ENCODE data around the gene OBP2B.
"Not testable (repeated sequence)": the region's sequence is repeated elsewhere in the genome, so short reads cannot be mapped to it uniquely, and the experiment has no call there.

The OBP2B gene

DNA sequence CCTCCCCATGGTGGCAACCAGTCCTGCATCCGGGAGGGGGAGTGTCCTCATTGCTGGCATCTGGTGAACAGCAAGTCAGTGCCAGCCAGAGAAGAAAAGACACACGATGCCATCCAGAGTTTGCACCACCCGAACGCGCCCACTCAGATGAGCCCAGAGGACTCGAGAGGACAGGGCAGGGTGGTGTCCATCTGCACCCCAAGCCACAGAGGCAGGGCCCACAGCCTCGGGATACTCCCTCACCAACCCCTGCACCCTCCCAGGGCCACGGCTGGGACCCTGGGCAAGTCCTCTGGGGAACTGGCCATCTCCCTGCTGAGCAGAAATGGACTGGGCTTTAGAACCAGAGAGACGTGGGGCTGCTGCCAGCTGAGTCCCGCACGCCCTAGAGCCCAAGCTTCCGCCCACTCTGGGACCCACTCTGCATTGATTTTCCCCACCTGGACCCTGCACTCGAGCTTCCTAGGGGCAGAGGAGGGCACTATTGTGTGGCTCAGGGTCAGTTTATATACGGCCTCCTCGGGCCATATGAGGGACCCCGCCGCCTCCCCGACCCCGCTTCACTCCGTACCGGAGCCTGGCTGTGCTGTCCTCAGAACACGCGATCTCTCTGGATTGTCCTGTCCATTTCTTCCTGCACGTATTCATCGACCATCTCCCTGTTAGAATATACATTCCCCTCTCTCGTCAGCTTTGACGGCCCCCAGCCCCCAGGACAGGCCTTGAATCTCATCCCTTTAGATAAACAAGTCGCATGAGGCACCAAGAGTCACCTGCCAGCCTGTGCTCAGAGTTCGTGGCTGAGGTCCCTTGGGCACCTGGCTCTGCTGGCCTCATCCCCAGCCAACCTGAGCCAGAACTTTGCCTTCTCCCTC lies 514 bp upstream of the OBP2B start:
- H3K4me3 ChIP-seq (ENCODE audit: control insufficient read depth in 1 of 7, extremely low read depth in 1 of 7, insufficient read depth in 4 of 7, low read depth in 2 of 7, low read length in 6 of 7); CTCF ChIA-PET; DNase-seq; POLR2A ChIA-PET; H3K4me1 ChIP-seq (ENCODE audit: control extremely low read depth in 1 of 4, control insufficient read depth in 4 of 4, insufficient read depth in 4 of 4, low read length in 3 of 4); H3K36me3 ChIP-seq (ENCODE audit: control insufficient read depth in 4 of 4, insufficient read depth in 4 of 4, low read length in 3 of 4); H3K27ac ChIP-seq (ENCODE audit: insufficient read depth in 1 of 2, low read depth in 1 of 2, low read length in 2 of 2, poor library complexity in 1 of 2, severe bottlenecking in 2 of 2); H3K27me3 ChIP-seq (replicated peaks in 2 of 5; ENCODE audit: control insufficient read depth in 4 of 5, insufficient read depth in 5 of 5, low read length in 4 of 5); H3K9me3 ChIP-seq (ENCODE audit: control extremely low read depth in 1 of 5, control insufficient read depth in 4 of 5, insufficient read depth in 2 of 5, low read depth in 1 of 5, low read length in 4 of 5): not testable (repeated sequence)
- 90% methylated on average over 26 of the region's 29 CpGs for WGBS (ENCODE audit: insufficient coverage)

DNA sequence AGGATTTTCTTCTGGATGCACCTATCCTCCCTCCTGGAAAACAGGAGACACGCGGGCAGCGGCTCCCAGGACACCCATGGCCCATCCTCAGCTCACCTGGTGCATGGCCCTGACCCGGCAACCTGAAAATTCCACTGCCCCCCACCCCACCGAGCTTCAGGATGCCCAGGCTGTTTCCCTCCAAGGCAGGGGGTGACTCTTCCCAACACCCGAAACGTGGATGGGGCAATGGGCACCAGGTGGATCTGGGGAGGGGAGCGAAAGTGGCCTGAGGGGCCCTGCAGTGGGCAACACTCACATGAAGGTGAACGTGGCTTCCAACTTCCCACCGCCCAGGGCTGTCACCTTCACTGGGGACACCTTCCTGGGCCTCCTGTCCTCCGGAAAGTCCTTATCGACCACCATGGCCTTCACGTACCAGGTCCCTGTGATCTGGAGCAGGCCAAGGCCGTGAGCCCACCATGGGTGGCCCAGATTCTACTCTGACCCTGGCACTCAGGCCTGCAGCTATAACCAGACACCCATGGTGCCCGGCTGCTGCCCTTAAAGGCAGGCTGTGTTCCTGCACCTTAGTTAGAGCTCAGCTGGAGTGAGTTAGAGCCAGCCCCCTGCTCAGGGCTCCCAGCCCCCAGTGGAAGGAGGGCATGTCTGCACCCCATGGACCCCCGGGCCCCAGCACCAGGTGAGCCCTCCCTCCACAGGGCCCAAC lies 725 bp downstream of the OBP2B start:
- H3K27me3 ChIP-seq (replicated peaks in 2 of 5; ENCODE audit: control insufficient read depth in 4 of 5, insufficient read depth in 5 of 5, low read length in 4 of 5); H3K36me3 ChIP-seq (ENCODE audit: control insufficient read depth in 4 of 4, insufficient read depth in 4 of 4, low read length in 3 of 4); CTCF ChIA-PET; H3K4me3 ChIP-seq (ENCODE audit: control insufficient read depth in 1 of 7, extremely low read depth in 1 of 7, insufficient read depth in 4 of 7, low read depth in 2 of 7, low read length in 6 of 7); H3K4me1 ChIP-seq (ENCODE audit: control extremely low read depth in 1 of 4, control insufficient read depth in 4 of 4, insufficient read depth in 4 of 4, low read length in 3 of 4); H3K27ac ChIP-seq (ENCODE audit: insufficient read depth in 1 of 2, low read depth in 1 of 2, low read length in 2 of 2, poor library complexity in 1 of 2, severe bottlenecking in 2 of 2); POLR2A ChIA-PET; H3K9me3 ChIP-seq (ENCODE audit: control extremely low read depth in 1 of 5, control insufficient read depth in 4 of 5, insufficient read depth in 2 of 5, low read depth in 1 of 5, low read length in 4 of 5); DNase-seq: not testable (repeated sequence)
- WGBS (ENCODE audit: insufficient coverage), result 83% methylated on average over 4 of the region's 16 CpGs

DNA sequence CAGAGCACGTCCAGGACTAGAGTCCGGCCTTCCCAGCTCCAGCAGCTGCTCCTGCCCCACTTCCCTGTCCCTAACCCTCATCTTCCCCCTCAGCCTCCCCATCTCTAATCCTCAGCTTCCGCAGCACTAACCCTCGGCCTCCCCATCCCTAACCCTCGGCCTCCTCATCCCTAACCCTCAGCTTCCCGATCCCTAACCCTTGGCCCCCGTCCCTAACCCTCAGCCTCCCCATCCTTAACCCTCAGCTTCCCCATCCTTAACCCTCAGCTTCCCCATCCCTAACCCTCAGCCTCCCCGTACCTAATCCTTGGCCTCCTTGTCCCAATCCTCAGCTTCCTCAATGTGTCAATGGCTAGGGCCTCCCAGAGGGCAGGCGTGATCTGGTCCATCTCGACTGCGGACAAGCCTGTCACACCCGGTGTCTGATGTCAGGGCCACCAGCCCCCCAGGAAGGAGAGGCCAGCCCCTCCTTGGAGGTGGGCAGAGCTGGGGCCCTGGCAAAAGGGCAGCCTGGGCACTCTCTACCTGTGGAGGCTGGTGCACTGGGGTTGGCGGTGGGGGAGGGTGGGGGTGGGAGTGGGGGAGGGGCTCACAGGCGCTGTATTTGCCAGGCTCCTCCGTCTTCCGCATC lies 1.4 kb downstream of the OBP2B start:
- H3K9me3 ChIP-seq (ENCODE audit: control extremely low read depth in 1 of 5, control insufficient read depth in 4 of 5, insufficient read depth in 2 of 5, low read depth in 1 of 5, low read length in 4 of 5), result peaks cover 0 to 8% (median 4%) of the 10 kb centered on the region in 5 experiments
- H3K4me3 ChIP-seq (ENCODE audit: control insufficient read depth in 1 of 7, extremely low read depth in 1 of 7, insufficient read depth in 4 of 7, low read depth in 2 of 7, low read length in 6 of 7), result no peak overlapping the region
- no peak overlapping the region for H3K27ac ChIP-seq (ENCODE audit: insufficient read depth in 1 of 2, low read depth in 1 of 2, low read length in 2 of 2, poor library complexity in 1 of 2, severe bottlenecking in 2 of 2)
- WGBS (ENCODE audit: insufficient coverage), result 90% methylated on average over 12 of the region's 16 CpGs
- no peaks in the 10 kb centered on the region for H3K36me3 ChIP-seq (ENCODE audit: control insufficient read depth in 4 of 4, insufficient read depth in 4 of 4, low read length in 3 of 4)
- DNase-seq, result no peak
- POLR2A ChIA-PET, result no interaction called here
- H3K4me1 ChIP-seq (ENCODE audit: control extremely low read depth in 1 of 4, control insufficient read depth in 4 of 4, insufficient read depth in 4 of 4, low read length in 3 of 4), result no peaks in the 10 kb centered on the region
- H3K27me3 ChIP-seq (replicated peaks in 2 of 5; ENCODE audit: control insufficient read depth in 4 of 5, insufficient read depth in 5 of 5, low read length in 4 of 5), result peaks cover 0 to 4% (median 0%) of the 10 kb centered on the region in 5 experiments
- CTCF ChIA-PET, result interaction anchor here (1.4 kb wide), 2 partner anchors 19 to 31 kb away, joined by 4 to 5 read pairs; no protein-coding TSS in a partner anchor

DNA sequence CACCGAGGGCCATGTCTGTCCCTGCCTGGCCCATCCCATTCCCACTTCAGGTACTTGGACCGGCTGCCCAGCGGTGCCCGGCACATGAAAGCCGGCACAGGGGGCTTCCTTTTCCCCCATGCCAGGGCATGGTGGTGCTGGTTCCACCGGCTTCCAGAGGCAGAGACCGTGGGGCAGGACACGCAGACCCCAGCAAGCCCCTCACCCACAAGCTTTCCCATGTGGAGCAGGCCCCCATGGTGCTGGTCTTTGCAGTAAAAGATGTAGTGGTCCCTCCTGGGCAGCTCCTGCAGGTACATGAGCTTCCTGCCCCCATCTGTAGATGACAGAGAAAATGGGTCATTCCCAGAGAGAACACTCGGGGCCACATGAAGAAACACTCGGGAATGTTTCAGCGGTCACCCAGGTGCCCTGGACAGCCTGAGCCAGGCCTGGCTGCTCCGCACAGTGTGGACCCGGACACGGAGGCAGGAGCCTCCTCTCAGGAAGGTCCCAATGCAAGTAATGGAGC lies 2.0 kb downstream of the OBP2B start:
- Histone ChIP-seq H3K27me3 (replicated peaks in 2 of 5; ENCODE audit: control insufficient read depth in 4 of 5, insufficient read depth in 5 of 5, low read length in 4 of 5) (peaks cover 0 to 4% (median 0%) of the 10 kb centered on the region in 5 experiments), H3K36me3 (ENCODE audit: control insufficient read depth in 4 of 4, insufficient read depth in 4 of 4, low read length in 3 of 4) (no peaks in the 10 kb centered on the region), H3K27ac (ENCODE audit: insufficient read depth in 1 of 2, low read depth in 1 of 2, low read length in 2 of 2, poor library complexity in 1 of 2, severe bottlenecking in 2 of 2) (no peak overlapping the region), H3K4me3 (ENCODE audit: control insufficient read depth in 1 of 7, extremely low read depth in 1 of 7, insufficient read depth in 4 of 7, low read depth in 2 of 7, low read length in 6 of 7) (no peak overlapping the region), H3K4me1 (ENCODE audit: control extremely low read depth in 1 of 4, control insufficient read depth in 4 of 4, insufficient read depth in 4 of 4, low read length in 3 of 4) (no peaks in the 10 kb centered on the region), H3K9me3 (ENCODE audit: control extremely low read depth in 1 of 5, control insufficient read depth in 4 of 5, insufficient read depth in 2 of 5, low read depth in 1 of 5, low read length in 4 of 5) (peaks cover 0 to 8% (median 4%) of the 10 kb centered on the region in 5 experiments)
- ChIA-PET CTCF (interaction anchor here (1.4 kb wide), 2 partner anchors 19 to 32 kb away, joined by 4 to 5 read pairs; no protein-coding TSS in a partner anchor), POLR2A (no interaction called here)
- DNase-seq, result no peak
- 92% methylated on average over 10 of the region's 14 CpGs for WGBS (ENCODE audit: insufficient coverage)

DNA sequence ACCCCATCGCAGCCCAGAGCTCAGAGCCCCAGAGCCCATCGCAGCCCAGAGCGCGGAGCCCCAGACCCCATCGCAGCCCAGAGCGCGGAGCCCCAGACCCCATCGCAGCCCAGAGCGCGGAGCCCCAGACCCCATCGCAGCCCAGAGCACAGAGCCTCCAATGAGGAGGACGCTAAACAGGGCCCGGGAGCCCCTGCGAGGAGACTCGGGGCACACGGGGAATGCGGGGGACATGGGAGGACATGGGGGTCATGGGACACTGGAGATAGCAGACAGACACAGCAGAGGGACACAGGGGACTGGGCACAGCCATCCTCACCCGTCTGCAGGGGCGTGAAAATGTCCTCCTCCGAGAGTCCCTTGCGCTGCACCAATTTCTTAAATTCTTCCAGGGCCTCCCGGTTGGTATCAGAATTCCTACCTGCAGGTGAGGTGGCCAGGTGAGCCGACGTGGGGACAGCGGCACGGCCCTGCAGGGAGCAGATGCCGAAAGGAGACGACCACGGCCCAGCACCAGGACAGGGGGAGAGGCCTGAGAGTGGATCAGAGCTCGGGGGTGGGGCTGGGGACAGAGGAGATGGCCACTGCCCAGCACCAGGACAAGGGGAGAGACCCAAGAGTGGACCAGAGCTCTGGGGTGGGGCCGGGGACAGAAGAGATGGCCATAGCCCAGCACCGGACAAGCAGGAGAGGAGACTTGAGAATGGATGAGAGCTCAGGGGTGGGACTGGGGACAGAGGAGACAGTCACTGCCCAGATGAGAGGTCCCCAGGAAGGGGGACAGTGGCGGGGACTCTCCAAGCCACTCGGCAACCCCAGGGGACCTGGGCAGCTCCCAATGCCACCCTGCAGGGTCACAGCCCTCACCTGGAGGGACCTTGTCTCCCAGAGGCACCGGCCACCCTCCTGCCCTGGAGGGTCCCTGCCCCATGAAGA lies 2.8 kb downstream of the OBP2B start:
- Histone ChIP-seq H3K4me1 (ENCODE audit: control extremely low read depth in 1 of 4, control insufficient read depth in 4 of 4, insufficient read depth in 4 of 4, low read length in 3 of 4) (no peaks in the 10 kb centered on the region), H3K27me3 (replicated peaks in 2 of 5; ENCODE audit: control insufficient read depth in 4 of 5, insufficient read depth in 5 of 5, low read length in 4 of 5) (peaks cover 0 to 6% (median 0%) of the 10 kb centered on the region in 5 experiments), H3K9me3 (ENCODE audit: control extremely low read depth in 1 of 5, control insufficient read depth in 4 of 5, insufficient read depth in 2 of 5, low read depth in 1 of 5, low read length in 4 of 5) (peaks cover 0 to 4% (median 2%) of the 10 kb centered on the region in 5 experiments), H3K36me3 (ENCODE audit: control insufficient read depth in 4 of 4, insufficient read depth in 4 of 4, low read length in 3 of 4) (no peaks in the 10 kb centered on the region), H3K27ac (ENCODE audit: insufficient read depth in 1 of 2, low read depth in 1 of 2, low read length in 2 of 2, poor library complexity in 1 of 2, severe bottlenecking in 2 of 2) (no peak overlapping the region), H3K4me3 (ENCODE audit: control insufficient read depth in 1 of 7, extremely low read depth in 1 of 7, insufficient read depth in 4 of 7, low read depth in 2 of 7, low read length in 6 of 7) (no peak overlapping the region)
- ChIA-PET POLR2A (no interaction called here), CTCF (interaction anchor here (1.1 to 1.4 kb wide), 4 partner anchors 18 to 33 kb away, joined by 4 to 5 read pairs (median 4); no protein-coding TSS in a partner anchor)
- 88% methylated on average over 24 of the region's 35 CpGs for WGBS (ENCODE audit: insufficient coverage)
- DNase-seq, result no peak

DNA sequence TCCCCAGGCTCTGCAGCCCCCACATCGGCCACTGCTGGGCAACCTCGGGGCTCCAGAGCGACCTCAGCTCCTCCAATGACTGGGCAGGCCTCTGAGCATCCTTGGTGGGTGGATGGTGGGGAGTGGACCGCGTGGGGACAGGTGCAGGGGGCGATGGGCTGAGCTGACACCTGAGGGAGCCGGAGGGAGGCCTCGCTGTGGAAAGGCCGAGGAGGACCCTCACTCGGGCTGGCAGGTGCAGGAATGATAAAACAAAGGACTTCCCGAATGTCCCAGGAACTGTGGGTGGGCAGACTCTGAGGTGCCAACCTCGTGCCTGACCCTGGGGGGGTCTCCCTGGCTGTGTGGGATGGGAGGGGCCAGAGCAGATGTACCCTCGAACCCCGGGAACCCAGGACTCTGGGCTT lies 3.6 kb downstream of the OBP2B start:
- H3K36me3 ChIP-seq (ENCODE audit: control insufficient read depth in 4 of 4, insufficient read depth in 4 of 4, low read length in 3 of 4); H3K9me3 ChIP-seq (ENCODE audit: control extremely low read depth in 1 of 5, control insufficient read depth in 4 of 5, insufficient read depth in 2 of 5, low read depth in 1 of 5, low read length in 4 of 5); POLR2A ChIA-PET; H3K27me3 ChIP-seq (replicated peaks in 2 of 5; ENCODE audit: control insufficient read depth in 4 of 5, insufficient read depth in 5 of 5, low read length in 4 of 5); H3K27ac ChIP-seq (ENCODE audit: insufficient read depth in 1 of 2, low read depth in 1 of 2, low read length in 2 of 2, poor library complexity in 1 of 2, severe bottlenecking in 2 of 2); H3K4me3 ChIP-seq (ENCODE audit: control insufficient read depth in 1 of 7, extremely low read depth in 1 of 7, insufficient read depth in 4 of 7, low read depth in 2 of 7, low read length in 6 of 7); H3K4me1 ChIP-seq (ENCODE audit: control extremely low read depth in 1 of 4, control insufficient read depth in 4 of 4, insufficient read depth in 4 of 4, low read length in 3 of 4); DNase-seq: not testable (repeated sequence)
- CTCF ChIA-PET, result interaction anchor here (1.1 to 1.3 kb wide), 2 partner anchors 18 to 34 kb away, joined by 4 to 5 read pairs; no protein-coding TSS in a partner anchor
- 91% methylated on average over 10 of the region's 14 CpGs for WGBS (ENCODE audit: insufficient coverage)
